GM12801 (cell line): ENCODE data around the gene RASSF6.

Source experiments
- TF ChIP-seq, protein P1 (sequence below): IDR thresholded peaks from one replicate; pipeline ENCODE4 v1.5.1; 2011; ENCODE audit warnings: control low read depth; ENCODE audit not compliant: insufficient read length; ENCODE audit errors: extremely low read depth

Gene RASSF6

DNA sequence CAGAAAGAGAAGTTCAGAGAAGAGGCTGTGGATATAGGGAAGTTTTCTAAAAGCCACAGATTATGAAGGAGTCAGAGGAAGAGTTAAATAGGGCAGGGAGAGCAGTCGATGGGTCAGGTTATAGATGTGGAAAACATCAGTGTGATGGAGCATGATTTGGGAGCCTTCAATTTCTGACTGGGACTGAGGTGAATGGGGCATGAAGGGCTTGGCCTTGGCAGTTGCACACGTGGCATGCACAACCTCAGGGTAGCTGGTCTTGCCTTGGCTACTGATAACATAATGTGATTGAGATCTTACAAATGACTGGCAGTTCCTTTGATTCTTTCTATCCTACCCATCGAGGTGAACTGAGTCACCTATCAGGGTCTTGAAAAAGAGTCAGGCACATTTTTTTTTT, 79.0 kb downstream of the RASSF6 start:
- TF ChIP-seq, protein P1, sequence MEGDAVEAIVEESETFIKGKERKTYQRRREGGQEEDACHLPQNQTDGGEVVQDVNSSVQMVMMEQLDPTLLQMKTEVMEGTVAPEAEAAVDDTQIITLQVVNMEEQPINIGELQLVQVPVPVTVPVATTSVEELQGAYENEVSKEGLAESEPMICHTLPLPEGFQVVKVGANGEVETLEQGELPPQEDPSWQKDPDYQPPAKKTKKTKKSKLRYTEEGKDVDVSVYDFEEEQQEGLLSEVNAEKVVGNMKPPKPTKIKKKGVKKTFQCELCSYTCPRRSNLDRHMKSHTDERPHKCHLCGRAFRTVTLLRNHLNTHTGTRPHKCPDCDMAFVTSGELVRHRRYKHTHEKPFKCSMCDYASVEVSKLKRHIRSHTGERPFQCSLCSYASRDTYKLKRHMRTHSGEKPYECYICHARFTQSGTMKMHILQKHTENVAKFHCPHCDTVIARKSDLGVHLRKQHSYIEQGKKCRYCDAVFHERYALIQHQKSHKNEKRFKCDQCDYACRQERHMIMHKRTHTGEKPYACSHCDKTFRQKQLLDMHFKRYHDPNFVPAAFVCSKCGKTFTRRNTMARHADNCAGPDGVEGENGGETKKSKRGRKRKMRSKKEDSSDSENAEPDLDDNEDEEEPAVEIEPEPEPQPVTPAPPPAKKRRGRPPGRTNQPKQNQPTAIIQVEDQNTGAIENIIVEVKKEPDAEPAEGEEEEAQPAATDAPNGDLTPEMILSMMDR = no peak

DNA sequence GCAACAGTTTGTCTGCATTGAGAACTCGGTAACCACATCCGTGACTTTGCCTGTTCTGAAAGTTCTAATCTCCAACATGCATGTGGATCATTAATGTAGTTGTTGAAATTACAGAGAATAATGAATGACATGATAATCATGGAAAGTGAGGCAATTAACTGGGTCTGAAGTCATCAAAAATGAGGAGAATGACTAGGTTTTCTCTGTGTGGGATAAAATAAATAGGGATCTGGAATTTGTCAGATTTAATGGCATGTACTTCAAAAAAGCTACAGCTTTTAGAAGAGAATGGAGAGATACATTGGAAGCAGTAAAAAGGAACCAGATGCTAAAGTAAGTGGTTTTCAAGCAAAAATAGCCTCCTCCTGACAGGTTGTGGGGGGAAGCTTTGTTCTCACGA, 79.4 kb downstream of the RASSF6 start:
- TF ChIP-seq, protein P1 = no peak

DNA sequence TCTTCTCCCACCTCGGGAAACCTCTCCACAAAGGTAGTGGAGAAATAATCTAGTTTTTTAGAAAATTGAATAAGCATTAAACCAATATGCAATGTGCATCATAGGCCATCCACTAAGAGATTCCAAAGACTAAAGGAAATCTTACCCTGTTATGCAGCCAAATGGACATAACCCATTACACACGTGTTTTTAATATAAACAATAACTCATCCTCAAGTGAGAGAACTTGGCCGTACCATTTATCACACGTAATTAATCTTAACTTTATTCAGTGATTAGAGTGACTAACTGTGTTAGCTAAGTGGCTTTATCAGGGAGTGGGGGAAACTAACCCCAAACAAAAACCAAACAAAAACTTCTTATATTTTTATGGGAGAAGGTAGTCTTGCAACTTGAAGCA, 80.8 kb downstream of the RASSF6 start:
- TF ChIP-seq, protein P1 = no peak

DNA sequence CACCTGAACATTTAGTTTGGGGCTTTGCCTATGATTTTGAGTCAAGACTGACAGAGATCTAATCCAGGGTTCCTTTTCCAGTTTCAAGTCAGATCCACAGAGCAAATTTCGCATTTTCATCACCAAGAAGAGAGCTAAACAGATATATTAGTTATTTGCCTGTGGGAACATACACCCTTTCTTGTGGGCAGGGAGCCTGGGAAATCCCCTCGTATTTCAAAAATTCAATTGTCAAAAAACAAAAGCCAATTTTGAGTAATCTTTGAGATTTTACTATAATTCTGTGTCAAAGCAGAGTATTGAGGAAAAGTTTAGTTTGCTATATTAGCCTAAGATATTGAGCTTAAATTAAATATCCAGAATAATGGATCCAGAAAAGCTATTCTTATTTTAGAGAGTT, 82.1 kb downstream of the RASSF6 start:
- TF ChIP-seq, protein P1 = no peak

DNA sequence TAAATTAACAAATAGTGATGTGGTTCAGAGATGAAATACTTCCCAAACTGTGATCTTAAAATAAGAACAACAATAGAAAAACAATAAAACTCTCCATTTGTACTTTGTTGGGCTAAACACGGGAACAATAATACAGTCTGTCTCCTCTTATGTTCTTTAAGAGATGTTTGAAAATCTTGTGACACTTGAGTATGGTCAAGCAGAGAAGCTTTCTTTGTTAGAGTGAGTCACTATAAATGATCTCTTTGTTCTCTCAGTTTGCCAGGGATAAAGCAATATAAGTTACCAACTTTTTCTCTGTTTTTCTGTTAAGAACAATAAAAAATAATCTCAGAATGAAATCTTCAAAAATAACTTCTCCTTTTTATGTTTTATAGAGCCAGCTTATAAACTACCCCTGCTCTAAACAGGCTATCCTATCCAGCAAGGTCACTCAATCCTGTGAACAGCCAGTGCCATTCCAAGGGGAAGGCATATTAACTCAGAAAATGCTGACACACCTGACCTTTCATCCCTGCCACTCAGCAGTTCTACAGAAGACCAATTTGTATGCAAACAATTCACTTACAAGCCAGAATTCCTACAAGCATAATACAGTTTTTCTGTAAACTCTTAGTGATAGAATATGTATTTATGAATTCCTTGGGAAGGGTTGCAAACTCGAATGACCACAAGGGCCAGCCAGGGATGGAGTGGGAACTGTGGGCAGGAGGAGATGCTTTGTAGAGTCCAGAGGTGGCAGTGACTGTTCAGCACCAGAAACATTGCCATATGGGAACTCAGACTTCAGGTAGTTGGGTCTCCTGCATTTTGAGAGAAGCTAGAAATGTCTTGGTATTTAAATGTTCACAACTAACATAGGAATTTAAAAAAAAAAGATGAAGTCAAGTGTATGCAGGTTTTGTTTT, 86.5 kb downstream of the RASSF6 start:
- TF ChIP-seq, protein P1 = no peak

DNA sequence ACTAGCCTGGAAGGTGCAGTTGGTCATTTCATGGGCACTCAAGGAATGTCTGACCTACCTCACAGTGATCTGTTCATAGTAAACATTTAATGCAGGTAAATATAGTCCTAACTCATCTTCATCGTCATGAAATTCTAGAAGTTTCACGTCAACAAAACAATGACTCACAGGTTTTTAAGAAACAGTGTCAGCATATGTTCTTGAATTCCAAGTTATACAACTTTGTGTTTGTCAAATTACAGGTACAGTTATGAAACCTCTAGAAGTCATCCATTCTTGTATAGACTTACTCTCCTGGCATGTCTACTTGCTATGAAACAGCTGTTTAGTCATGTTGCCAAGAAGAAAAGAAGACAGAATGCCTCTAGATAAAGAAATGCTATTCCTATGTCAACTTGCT, 92.1 kb downstream of the RASSF6 start:
- TF ChIP-seq, protein P1 = no peak

DNA sequence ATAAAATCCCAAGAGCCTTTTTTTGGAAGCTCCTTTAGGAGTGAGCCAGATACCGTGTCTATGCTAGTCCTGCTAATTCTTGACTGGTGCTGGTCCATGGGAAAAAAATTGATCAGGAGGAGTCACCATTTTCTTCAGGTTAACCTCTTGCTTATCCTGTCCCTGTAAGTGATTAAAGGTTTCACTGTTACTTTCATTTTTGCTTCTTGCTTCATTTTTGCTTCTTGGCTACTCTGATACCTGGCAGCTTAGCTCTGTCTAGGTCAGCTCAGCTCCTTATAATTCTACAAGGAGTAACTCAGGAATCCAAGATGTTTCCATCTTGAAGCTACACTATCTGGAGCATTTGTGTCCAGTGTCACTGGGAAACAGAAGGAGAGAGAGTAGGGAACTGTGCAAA, 93.0 kb downstream of the RASSF6 start:
- TF ChIP-seq, protein P1 = no peak
